ENCODE results near the gene MAP3K10. TPM values are rescaled to one million over a fixed set of nuclear protein-coding genes. Genes with fewer than 3 reads are reported as not detected.

Gene MAP3K10
- total and polyA plus RNA-seq, 2 donors from 2014 or later = 15.0 to 17.3 TPM

DNA sequence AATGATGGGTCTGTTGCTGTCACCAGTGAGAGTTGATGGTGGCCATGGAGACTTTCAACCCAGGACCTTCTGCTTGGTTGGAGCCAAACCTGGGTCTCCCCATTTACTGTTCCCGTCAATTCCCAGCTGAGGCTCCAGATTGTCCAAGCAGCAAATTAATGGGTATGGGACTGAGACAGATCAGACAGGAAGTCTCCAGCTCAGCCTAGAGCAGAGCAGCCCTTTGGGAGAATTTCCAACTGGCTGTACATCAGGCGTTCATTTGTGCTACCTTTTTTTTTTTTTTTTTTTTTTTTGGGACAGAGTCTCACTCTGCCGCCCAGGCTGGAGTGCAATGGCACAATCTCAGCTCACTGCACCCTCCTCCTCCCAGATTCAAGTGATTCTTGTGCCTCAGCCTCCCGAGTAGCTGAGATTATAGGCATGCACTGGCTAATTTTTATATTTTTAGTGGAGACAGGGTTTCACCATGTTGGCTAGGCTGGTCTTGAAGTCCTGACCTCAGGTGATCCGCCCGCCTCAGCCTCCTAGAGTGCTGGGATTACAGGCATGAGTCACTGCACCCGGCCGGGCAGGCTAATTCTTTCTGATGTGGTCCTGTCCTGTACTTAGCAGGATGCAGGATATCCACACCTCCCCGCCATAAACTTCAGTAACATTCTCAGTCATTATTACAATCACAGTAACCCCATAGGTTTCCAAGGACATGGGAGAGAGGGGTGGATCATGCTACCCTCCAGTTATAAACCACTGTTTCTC is 9.3 kb downstream of the MAP3K10 start:
- H3K4me3 ChIP-seq (ENCODE audit: low read length in 3 of 3) = no peak overlapping the region
- DNase-seq (no peak), FAIRE-seq (no peak)
- intact Hi-C loops (cut with DNase I) = no loop called here
- TF ChIP-seq, protein P1, sequence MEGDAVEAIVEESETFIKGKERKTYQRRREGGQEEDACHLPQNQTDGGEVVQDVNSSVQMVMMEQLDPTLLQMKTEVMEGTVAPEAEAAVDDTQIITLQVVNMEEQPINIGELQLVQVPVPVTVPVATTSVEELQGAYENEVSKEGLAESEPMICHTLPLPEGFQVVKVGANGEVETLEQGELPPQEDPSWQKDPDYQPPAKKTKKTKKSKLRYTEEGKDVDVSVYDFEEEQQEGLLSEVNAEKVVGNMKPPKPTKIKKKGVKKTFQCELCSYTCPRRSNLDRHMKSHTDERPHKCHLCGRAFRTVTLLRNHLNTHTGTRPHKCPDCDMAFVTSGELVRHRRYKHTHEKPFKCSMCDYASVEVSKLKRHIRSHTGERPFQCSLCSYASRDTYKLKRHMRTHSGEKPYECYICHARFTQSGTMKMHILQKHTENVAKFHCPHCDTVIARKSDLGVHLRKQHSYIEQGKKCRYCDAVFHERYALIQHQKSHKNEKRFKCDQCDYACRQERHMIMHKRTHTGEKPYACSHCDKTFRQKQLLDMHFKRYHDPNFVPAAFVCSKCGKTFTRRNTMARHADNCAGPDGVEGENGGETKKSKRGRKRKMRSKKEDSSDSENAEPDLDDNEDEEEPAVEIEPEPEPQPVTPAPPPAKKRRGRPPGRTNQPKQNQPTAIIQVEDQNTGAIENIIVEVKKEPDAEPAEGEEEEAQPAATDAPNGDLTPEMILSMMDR (IDR thresholded peaks at IDR 0.05; ENCODE audit: borderline replicate concordance, extremely low read depth, insufficient read depth) = no peak
- H3K27me3 ChIP-seq (ENCODE audit: control insufficient read depth, insufficient read depth, low read length) = no peaks in the 10 kb centered on the region
- H3K36me3 ChIP-seq (ENCODE audit: control insufficient read depth in 2 of 3, insufficient read depth in 3 of 3, low read length in 3 of 3) = peaks cover 0 to 6% (median 0%) of the 10 kb centered on the region in 3 donors
- H3K9me3 ChIP-seq (ENCODE audit: control insufficient read depth in 2 of 3, insufficient read depth in 1 of 3, low read length in 3 of 3) = peaks cover 0 to 4% (median 0%) of the 10 kb centered on the region in 3 donors
- H3K9ac ChIP-seq (ENCODE audit: low read length in 3 of 3) = no peak overlapping the region
- H3K27ac ChIP-seq (ENCODE audit: low read depth in 2 of 2, low read length in 2 of 2) = no peak overlapping the region
- no peaks in the 10 kb centered on the region for H3K4me1 ChIP-seq (ENCODE audit: control insufficient read depth in 2 of 3, insufficient read depth in 2 of 3, low read depth in 1 of 3, low read length in 3 of 3)

DNA sequence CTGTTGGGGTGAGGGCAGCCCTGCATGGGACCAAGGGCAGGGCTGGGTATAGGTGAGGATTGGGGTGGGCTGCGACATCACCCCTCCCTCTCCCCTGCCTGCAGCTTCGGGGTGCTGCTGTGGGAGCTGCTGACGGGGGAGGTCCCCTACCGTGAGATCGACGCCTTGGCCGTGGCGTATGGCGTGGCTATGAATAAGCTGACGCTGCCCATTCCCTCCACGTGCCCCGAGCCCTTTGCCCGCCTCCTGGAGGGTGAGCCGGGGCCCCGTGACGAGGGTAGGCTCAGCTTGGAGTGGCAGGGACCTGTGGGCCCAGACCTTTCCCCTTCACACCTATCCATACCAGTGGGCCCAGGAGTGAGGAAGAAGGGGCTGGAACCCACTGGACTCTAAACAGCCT is 13.2 kb downstream of the MAP3K10 start:
- Histone ChIP-seq H3K27me3 (ENCODE audit: control insufficient read depth, insufficient read depth, low read length) (no peaks in the 10 kb centered on the region), H3K4me3 (ENCODE audit: low read length in 3 of 3) (no peak overlapping the region), H3K9me3 (ENCODE audit: control insufficient read depth in 2 of 3, insufficient read depth in 1 of 3, low read length in 3 of 3) (peaks cover 0 to 4% (median 0%) of the 10 kb centered on the region in 3 donors), H3K4me1 (ENCODE audit: control insufficient read depth in 2 of 3, insufficient read depth in 2 of 3, low read depth in 1 of 3, low read length in 3 of 3) (no peaks in the 10 kb centered on the region), H3K27ac (ENCODE audit: low read depth in 2 of 2, low read length in 2 of 2) (no peak overlapping the region), H3K9ac (ENCODE audit: low read length in 3 of 3) (no peak overlapping the region), H3K36me3 (ENCODE audit: control insufficient read depth in 2 of 3, insufficient read depth in 3 of 3, low read length in 3 of 3) (peaks cover 0 to 6% (median 0%) of the 10 kb centered on the region in 3 donors)
- FAIRE-seq = no peak
- no peak for DNase-seq
- TF ChIP-seq, protein P1 (IDR thresholded peaks at IDR 0.05; ENCODE audit: borderline replicate concordance, extremely low read depth, insufficient read depth) = no peak
- intact Hi-C loops (cut with DNase I) = no loop called here

DNA sequence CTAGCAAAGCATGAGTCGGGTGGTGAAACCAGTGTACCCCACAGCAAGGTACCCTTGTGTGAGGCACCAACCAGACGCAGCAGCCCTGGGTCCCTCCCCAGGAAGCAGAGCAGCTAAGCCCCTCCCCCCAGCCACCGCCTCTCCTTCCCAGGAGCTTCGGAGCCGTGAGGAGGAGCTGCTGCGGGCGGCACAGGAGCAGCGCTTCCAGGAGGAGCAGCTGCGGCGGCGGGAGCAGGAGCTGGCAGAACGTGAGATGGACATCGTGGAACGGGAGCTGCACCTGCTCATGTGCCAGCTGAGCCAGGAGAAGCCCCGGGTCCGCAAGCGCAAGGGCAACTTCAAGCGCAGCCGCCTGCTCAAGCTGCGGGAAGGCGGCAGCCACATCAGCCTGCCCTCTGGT is 14.5 kb downstream of the MAP3K10 start:
- no peaks in the 10 kb centered on the region for H3K4me1 ChIP-seq (ENCODE audit: control insufficient read depth in 2 of 3, insufficient read depth in 2 of 3, low read depth in 1 of 3, low read length in 3 of 3)
- peaks cover 0 to 10% (median 2%) of the 10 kb centered on the region in 3 donors for H3K36me3 ChIP-seq (ENCODE audit: control insufficient read depth in 2 of 3, insufficient read depth in 3 of 3, low read length in 3 of 3)
- DNase-seq (no peak), FAIRE-seq (no peak)
- H3K27ac ChIP-seq (ENCODE audit: low read depth in 2 of 2, low read length in 2 of 2) = no peak overlapping the region
- H3K9me3 ChIP-seq (ENCODE audit: control insufficient read depth in 2 of 3, insufficient read depth in 1 of 3, low read length in 3 of 3) = peaks cover 0 to 4% (median 0%) of the 10 kb centered on the region in 3 donors
- H3K4me3 ChIP-seq (ENCODE audit: low read length in 3 of 3) = no peak overlapping the region
- intact Hi-C loops (cut with DNase I) = no loop called here
- TF ChIP-seq, protein P1 (IDR thresholded peaks at IDR 0.05; ENCODE audit: borderline replicate concordance, extremely low read depth, insufficient read depth) = no peak
- H3K27me3 ChIP-seq (ENCODE audit: control insufficient read depth, insufficient read depth, low read length) = no peaks in the 10 kb centered on the region
- no peak overlapping the region for H3K9ac ChIP-seq (ENCODE audit: low read length in 3 of 3)
